GM19023 (cell line): Measurements from ENCODE around the gene SSH3.

Experiments
- ATAC-seq: cut with Tn5 transposase; IDR thresholded peaks from one replicate; pipeline ENCODE4 v1.9.1; 2021; ENCODE audit warnings: mild to moderate bottlenecking, moderate library complexity; ENCODE audit not compliant: unreplicated experiment

The SSH3 gene

DNA sequence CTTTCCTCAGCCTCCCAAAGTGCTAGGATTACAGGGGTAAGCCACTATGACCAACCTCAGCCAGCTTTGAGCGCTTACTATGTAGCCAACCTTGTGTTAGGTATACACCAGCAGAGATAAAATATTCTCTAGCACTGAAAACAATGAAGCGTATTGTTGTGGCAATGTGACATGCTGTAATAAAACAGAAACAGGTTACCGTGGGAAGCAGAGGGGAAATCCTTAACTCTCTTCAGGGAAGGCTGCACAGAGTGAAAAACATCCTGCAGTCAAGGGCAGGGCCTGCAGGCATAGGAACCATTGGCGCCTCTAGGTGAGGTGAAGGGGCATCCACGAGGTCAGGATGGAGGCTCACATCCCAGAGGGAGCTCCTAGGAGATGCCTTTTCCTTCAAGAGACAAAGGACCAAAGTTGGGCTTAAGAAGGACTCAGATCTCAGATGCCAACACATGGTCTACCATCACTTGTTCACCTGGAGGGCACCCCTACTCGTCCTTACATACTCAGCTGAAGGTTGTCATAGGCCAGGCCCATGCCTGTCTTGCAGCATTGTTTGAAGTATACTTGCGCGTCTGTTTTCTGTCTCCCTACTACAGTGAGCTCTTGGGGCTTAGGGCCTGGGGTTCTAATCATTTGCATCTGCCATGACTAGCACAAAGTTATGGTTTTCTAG is 42.1 kb downstream of the SSH3 start:
- ATAC-seq = no peak

DNA sequence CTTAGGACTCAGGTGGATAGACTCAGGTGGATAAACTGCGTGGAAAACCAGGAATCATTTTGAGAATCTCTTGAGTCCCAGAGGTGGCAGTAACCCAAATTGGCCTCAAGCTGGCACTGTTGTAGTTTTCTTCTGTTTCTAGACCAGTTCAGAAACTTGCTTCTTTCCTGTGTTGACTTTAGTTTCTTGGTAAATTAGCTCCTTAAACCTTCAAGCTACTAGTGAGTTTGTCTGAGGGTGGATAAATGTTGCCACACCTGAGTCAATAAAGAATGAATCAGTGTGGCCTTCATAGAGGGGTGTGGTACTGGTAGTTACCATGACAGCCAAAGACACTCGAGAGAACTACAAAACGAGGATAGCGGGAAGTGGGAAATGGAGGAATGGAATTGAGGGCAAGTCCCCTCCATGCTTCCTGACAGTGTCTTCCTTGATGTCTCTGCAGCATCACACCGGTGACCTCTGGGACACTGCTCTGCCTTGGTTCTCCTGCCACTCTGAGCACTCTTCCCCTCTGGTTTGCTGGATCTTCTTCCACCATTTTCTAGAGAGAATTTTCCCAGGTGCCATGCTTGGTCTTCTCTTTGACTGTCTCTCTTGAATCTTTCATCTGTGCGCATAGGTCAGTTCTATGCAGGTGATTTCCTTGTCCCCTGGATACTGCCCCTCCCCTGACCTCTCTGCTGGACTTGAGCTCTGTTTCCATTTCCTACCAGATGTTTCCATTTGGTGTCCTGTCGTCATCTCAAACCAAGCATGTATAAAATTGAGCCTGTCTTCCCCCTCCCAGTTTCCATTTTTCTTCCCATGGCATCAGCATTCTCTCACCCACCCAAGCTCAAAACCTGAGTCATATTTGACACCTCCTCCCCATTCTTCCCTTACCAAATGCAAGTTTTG is 42.8 kb downstream of the SSH3 start:
- no peak for ATAC-seq

DNA sequence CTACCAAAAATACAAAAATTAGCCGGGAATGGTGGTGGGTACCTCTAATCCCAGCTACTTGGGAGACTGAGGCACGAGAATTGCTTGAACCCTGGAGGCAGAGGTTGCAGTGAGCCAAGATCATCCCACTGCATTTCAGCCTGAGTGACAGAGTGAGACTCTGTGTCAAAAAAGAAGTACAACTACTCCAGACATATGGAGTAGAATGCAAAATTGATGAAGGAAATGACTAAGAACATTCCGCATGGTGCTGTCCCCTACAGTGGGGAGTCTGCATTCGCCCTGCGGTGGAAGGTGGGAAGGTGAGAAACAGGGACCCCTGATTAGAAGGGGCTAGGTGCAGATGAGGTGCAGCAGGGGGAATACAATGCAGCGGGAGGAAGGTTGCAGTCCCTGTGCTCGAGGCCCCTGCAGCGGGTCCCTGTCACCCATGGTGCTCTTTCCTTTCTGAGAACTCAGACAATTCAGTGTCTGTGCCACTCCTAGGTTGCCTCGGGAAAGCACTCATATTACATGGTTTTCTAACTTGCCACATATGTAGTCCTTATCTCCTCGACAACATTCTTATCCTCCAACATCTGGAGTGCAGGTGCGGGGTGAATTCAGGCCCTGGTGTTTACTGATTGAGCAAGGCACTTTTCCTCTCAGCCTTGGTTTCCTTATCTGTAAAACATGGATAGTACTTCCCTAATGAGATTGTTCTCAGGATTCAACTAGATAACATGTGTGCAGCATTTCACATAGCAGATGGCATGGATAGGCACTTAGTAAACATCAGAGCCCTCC is 44.8 kb downstream of the SSH3 start:
- no peak for ATAC-seq

DNA sequence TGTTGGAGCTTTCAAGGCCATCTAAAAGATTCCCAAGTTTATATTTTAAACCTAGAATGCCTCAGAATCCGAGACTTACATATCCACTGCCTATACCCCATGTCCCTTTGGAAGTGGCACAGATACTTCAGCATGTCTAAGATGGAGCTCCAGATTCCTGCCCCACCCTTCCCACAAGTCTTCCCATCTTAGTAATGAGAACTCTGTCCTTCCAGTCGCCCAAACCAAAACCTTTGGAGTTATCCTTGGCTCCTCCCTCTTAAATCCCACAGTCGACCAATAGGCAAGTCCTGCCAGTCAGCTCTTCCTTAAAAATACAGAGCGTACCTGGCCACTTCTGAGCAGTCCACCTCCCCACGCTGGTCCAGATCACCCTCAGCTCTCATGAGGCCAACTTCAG is 45.7 kb downstream of the SSH3 start:
- no peak for ATAC-seq

DNA sequence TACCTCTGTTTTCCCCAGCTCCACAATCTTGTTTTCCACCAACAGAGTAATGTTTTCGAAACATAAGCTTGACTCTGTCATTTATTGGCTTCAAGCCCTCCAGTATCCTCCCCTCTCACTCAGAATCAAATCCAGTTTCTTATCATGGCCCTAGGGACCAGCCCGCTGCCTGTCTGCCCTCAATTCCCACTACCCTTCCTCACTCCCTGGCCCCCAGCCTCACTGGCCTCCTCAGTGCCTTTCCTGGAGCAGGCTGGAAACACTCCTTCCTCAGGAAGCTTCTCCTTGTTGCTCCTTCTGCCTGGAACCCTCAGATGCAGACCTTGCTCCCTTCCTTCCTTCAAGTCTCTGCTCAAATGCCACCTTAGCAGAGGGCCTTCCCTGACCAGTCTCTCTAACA is 46.1 kb downstream of the SSH3 start:
- ATAC-seq = no peak

DNA sequence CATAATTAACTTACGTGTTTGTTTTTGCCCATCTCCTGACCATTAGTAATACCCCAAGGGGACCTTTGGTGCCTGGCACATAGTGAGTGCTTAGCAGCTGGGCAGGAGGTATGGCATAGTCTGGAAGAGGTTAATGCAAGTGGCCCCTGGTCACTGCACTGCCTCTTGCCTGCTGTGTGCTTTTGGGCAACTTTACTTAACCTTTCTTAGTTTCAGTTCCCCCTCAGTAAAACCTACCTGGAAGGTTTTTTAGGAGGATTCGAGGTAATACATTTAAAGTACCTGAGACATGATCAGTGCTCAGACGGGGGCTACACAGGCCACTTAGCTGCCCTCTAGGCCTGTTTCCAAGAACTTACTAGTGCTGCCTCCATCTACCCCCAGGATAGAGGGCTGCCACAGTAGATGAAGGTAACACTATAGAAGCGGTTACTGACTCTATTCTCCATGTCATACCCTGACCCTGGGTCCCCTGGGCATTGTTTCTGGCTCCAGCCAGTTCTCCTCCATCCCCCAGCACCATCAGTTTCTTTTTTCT is 46.7 kb downstream of the SSH3 start:
- ATAC-seq = no peak

DNA sequence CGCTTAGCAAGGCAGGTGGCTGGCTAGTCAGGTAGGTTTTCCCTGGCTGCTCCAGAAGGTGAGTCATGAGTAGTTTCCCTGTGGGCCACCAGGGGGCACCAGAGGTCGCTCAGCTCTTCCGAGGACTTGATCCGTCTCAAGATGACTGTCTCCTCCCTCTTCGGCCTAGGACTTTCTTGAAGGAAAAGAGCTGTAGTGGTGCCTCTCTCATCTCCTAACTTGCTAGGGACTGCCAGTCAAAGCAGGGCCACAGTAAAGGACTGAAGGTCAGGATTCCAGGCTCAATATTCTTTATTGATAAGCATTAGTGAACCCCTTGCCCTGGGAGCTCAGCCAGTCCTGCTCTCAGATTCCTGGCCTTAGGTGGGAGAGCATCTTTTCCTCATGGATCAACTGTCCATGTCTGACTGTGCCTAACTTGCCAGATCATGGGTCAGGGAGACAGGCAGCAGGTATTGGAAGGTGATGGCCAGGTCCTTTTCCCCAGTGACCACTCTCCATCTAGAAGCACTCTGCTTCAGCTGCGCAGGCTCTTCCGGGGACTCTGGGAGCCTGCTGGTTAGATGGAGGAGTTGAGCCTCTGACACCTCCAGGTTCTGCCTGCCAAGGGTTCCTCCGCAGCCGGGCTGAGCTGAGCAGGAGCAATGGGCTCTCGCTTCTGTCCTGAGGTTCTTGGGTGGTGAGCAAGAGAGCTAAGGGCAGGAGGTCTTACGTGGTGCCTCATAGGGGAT is 48.1 kb downstream of the SSH3 start:
- ATAC-seq = no peak

DNA sequence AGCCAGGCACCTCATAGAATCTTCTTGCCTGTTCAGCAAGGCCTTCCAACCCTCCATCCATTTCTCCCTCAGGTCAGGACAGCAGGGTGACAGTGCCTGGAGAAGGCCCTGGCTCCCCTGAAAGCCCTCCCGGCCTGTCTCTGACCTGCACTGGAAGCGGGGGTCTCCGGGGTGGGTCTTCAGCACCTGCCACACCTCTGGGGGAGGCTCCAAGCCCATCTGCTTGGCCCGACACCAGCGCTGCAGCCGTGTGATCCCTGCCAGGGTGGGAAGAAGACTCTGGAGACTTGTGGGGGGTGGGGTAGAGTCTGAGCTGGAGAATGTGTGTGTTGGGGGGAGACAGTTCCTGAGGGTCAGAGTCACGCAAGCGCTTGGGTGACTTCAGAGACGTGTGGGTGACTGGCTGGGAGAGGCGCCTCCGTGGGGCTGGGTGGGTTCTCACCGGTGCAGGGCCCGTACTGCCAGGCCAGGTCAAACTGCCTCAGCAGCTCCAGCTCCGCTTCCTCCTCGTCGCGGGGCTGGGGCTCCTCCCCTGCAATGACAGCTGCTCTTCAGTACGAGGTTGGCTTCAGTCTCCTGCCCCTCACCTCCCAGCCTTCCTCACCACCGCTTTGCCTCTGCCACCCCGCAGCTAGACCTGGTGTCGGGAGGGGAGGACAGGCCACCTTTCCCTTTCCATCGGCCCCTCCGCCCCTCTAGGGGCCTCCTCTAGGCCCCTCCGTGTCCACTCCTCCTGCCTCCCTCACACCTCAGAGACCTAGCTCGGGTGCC is 49.4 kb downstream of the SSH3 start:
- ATAC-seq = peak; percentile 14

DNA sequence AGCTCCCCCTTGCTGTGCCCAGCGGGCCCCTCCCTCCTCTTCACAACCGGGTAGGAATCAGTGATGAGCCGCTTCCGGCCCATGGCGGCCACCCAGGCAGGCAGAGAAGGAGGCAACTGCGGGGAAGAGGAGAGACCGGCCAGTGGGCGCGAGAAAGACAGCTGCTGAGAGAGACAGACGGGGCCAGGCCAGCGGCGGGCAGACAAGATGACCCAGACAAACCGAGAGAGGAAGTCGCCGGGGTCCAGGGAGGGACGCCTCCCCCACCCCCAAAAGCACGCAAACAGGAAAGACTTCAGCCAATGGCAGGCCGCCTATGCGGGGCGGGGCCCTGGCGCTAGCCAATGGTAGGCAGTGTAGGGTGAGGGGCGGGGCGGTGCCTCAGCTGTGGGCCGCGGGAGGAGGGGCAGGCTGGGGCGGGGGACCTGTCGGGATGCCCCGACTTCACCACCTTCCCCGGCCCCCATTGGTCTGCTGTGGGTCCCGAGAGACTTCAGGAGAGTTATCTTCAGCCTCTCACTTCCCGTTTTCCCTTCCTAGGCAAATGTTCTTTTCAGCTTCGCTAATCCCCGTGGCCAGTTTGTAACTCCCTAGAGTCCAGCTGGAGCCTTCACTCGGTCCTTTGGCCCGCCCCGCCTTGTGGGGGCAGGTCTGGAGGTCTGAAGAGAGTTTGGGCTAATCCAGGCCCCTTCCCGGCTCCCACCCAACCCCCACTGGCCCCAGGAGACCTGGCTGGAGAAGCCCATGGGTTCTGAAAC is 50.2 kb downstream of the SSH3 start, which contains the start of gene POLD4:
Gene POLD4 (minus strand): TSS at position 230 of the 758 bp plus-strand sequence. CDS start 147 bp downstream, at position 83.
- peak; percentile 78 for ATAC-seq

DNA sequence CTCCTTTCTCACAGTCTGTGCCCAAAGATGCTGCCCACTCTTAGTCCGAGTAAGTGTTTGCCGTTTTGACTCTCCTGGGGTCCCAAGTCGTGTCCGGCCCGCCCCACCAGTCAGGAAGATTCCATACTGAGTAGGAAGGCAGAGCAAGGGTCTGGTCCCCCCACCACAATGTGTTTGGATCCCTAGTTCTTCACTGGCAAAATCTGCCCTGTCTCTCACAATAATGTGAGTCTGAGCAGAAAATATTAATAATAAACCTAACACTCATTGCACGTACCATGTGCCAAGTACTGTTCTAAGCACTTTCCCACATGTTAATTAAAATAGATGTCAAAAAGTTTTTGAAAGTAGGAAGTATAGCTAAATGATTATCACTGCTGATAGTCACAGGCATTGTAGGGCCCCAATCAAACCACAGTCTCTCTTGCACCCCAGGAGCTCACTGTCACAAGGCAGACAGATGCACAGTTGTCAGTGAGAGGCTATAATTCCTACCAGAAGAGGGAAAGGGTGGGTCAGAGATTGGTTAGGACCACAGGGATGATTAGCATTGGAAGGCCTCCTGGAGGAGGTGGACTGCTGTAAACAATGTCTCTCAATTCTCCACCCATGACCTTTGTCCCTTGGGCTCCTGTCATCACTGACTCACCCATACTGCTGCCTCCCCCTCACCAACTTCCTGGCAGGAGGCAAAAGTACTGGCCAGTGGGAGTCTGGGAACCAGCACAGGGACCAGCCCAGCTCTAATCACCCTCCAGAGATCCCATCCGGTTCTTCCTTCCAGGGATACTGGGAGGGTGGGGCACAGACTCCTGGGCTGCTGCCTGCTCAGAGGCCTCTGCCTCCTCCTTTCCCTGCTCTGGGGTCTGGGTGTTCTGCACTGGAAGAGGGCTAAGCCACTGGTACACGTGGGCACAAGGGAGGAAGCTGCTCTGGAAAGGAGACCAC is 51.0 kb downstream of the SSH3 start:
- no peak for ATAC-seq

DNA sequence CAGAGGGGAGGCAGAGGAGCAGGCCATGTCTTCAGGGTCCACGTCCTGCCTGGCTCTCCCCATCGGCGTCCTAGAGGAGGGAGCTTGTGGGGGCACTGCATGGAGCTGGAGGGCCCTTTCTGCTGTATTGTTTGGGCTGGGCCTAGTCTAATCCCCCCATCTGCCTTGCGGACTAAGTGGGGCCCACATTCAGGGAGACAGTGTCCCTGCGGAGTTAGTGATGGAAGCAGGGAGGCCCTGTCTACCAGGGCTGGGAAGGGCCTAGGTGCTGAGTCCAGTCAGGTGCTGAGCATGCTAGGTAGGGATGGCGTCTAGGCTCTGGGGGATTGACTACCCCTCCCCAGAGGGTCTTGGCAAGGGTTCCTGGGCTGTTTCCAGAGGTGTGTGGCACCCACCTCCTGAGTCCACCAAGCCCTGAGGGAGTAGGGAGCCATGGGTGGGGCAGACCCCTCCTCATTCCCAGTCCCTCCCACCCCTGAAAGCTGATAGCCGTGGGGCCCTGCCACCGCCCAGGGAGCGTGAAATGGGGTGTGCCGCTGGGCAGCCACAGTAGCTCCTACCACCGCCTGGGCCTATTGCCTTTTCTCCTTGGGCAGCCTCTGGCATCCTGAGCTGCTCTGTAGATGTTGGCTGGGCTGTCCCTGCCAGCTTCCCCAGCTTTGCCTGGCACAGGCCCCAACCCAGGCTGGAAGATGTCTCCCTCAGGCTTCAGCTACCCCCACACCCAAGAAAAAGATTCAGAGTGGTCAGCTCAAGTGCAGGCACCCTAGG is 51.9 kb downstream of the SSH3 start:
- no peak for ATAC-seq

DNA sequence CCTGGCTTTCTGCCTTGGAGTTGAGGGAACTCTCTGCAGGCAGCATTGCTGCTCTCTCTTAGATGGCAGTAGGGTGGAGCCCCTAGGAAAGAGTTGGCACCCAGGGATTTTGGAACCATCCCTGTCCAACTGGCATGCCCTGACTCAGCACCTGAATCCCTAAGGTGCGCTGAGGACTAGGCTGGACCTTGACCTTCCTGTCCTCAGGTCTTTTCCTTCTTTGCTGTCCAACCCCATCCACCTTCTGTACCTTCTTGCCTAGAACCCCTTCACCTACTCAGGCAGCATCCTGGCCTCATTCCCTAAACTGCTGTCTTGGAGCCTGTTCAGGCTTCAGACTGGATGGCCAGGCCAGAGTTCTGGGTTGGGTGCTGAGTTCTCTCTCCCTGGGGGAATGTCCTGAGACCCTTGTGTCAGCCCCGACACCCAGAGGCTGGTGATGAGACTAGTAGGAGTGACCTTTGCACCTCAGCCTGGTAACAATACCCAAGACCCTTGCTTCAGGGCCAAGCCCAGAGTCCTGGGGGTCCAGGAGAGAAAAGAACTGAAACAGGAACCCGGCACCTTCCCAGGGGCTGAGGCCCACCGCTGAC is 52.6 kb downstream of the SSH3 start:
- ATAC-seq = no peak

DNA sequence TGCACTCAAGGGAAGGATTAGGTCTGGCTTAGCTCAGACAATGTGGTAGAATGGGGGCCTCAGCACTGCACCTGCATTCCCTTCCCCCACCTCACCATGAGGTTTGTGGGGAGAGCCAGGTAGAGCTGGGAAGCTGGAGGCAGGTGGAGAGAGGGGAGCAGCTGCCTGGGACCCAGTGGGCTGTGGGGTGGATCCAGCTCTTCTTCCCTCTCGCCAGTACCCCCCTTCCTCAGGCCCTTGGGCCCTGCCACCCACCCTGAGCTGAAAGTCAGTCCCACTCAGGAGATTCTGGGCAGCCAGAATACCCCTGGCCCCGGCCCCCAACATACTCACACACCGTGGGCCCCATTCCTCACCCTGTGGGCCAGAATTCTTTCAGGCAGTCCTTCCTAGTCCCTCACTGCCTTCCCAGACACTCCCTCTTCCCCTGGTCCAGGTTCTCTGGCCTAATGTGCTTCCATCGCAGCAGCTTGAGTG is 53.1 kb downstream of the SSH3 start:
- no peak for ATAC-seq

DNA sequence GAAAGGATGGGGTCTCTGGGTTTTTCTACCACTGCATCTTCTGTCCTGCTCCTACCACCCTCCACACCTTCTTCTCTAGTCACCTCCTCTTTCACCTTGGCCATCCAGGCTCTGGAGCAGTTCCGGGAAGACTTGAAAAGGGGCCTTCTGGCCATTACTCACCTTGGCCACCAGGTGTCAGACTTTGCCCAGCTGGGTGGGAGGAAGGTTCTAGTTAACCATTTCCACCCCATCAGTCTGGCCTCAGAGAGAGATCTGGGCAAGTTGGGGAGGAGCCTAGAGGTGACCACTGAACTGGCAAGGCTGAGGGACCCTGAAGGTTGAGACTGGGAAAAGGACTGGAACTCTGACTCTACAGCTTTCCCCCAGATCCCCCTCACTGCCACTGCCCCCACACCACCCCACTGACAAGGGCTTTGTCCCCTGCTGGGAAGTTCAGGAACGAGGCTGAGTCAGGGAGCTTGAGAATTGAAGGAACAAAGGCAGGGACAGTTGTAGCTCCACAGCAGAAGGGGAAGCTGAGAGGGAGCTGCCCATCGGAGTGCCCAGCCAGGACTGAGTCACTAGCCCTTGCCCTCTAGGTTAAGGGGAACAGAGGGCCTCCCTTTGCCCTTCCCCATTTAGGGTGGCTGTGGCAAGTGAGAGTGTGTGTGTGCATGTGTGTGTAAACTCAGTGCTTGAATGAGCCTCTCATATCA is 53.7 kb downstream of the SSH3 start:
- no peak for ATAC-seq

DNA sequence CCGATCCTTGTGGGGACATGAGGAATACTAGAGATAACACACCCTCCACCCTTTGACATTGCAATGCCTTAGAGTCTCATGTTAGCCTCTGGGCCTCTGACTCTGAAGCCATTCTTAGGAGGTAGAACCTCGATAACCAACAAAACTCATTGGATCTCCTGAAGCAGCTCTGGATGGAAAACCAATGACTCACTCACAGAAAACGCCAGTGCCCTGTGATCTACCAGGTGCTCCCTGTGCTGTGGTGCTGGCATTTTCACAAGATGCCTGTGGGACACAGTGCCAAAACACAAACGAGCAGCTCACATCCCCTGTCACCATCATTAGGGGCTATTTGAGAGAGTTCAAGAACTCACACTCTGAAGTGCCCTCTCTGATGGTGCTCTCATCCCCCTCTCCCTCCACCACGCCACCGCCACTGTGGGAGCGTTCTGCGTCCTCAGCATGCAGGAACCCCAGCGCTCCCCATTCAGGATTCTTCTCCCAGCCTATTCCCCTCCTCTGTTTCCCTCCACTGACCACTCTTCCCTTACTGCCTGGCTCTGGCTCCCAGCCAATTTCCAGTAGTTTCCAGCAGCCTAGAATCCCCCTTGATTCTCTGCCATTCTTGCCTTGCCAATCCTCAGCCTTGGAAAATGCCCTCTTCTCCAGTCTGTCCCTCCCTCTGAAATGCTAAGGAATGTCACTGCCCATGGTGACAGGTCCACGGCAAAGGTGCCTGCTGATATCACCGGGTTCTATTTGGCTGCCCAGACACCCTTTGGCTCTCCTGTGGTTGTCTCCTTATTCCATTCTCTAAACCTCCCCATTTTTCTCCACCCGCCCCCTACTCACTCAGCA is 54.7 kb downstream of the SSH3 start:
- no peak for ATAC-seq
